HEK293 (cell line): ENCODE measurements around the gene RAB22A.
A peak's percentile ranks its signal among the peaks of the same experiment; 100 is the strongest.

Source experiments
- CTCF ChIA-PET: fragments of 350-600 bp; formaldehyde crosslinking; extraction: SDS; loops from one replicate; lab custom pipeline; 2021; ENCODE audit warnings: antibody characterized with exemption; lab: Yijun Ruan, JAX
- POLR2A ChIA-PET: fragments of 300-600 bp; formaldehyde crosslinking; extraction: SDS; loops from one replicate; lab custom pipeline; 2020; ENCODE audit warnings: antibody characterized with exemption, inconsistent platforms; lab: Yijun Ruan, JAX
- H3K27ac ChIP-seq: fragments of 200-500 bp; sonication (Bioruptor generic); 2 replicates; pipeline ENCODE4 v1.5.1; 2014; ENCODE audit warnings: low read depth, low read length, control low read depth, inconsistent platforms; ENCODE audit errors: extremely low read depth
- H3K36me3 ChIP-seq, 2 experiments: fragments of 200-500 bp in 1 of 2; sonication (Bioruptor generic) in 1 of 2; 1 replicate in 1 of 2; 2 replicates in 1 of 2; pipeline ENCODE4 v1.5.1; 2014 to 2017; ENCODE audit warnings: inconsistent platforms in 2 of 2, low read length in 2 of 2; ENCODE audit not compliant: control insufficient read depth in 2 of 2, insufficient read depth in 1 of 2
- H3K4me1 ChIP-seq: fragments of 200-500 bp; sonication (Bioruptor generic); 2 replicates; pipeline ENCODE4 v1.5.1; 2014; ENCODE audit warnings: mild to moderate bottlenecking, low read length, inconsistent platforms; ENCODE audit not compliant: control insufficient read depth, insufficient read depth
- H3K4me3 ChIP-seq: 2 replicates; pipeline ENCODE4 v1.5.1; 2011; ENCODE audit warnings: low read depth, mild to moderate bottlenecking, control low read depth, low read length, moderate library complexity
- H3K9me3 ChIP-seq: fragments of 200-500 bp; sonication (Bioruptor generic); 2 replicates; pipeline ENCODE4 v1.5.1; 2014; ENCODE audit warnings: low read depth, low read length, inconsistent platforms; ENCODE audit not compliant: control insufficient read depth, insufficient read depth
- BCL11B ChIP-seq: fragments of 450-650 bp; formaldehyde crosslinking; IDR thresholded peaks from 2 replicates; pipeline ENCODE4 v1.5.1; 2016; ENCODE audit warnings: low read depth, missing biosample characterization, missing genetic modification characterization
- KLF10 ChIP-seq: fragments of 450-650 bp; IDR thresholded peaks from 2 replicates; pipeline ENCODE4 v1.5.1; 2018; ENCODE audit warnings: missing biosample characterization, mild to moderate bottlenecking, missing genetic modification characterization
- MEIS1 ChIP-seq: sonication (generic); formaldehyde crosslinking; IDR thresholded peaks from 2 replicates; pipeline ENCODE4 v1.8.1; 2022; ENCODE audit warnings: missing genetic modification reagents, mild to moderate bottlenecking, borderline replicate concordance
- MYNN ChIP-seq: fragments of 450-650 bp; formaldehyde crosslinking; IDR thresholded peaks from 2 replicates; pipeline ENCODE4 v1.5.1; 2016; ENCODE audit warnings: missing biosample characterization, missing genetic modification characterization, borderline replicate concordance
- RBAK ChIP-seq: fragments of 450-650 bp; formaldehyde crosslinking; IDR thresholded peaks from 2 replicates; pipeline ENCODE4 v1.5.1; 2016; ENCODE audit warnings: missing biosample characterization, missing genetic modification characterization
- SCRT2 ChIP-seq: fragments of 450-650 bp; formaldehyde crosslinking; IDR thresholded peaks from 2 replicates; pipeline ENCODE4 v1.5.1; 2016; ENCODE audit warnings: missing biosample characterization, missing genetic modification characterization
- SETDB1 ChIP-seq: IDR thresholded peaks from one replicate; pipeline ENCODE4 v1.6.1; 2017; ENCODE audit warnings: mild to moderate bottlenecking, low read length, moderate library complexity, mixed read lengths; ENCODE audit not compliant: insufficient read length
- ZBTB48 ChIP-seq: fragments of 450-650 bp; formaldehyde crosslinking; IDR thresholded peaks from 2 replicates; pipeline ENCODE4 v1.5.1; 2016; ENCODE audit warnings: missing biosample characterization, missing genetic modification characterization
- ZEB2 ChIP-seq: fragments of 450-650 bp; formaldehyde crosslinking; IDR thresholded peaks from 2 replicates; pipeline ENCODE4 v1.5.1; 2016; ENCODE audit warnings: missing biosample characterization, missing genetic modification characterization
- ZFP3 ChIP-seq: fragments of 450-650 bp; formaldehyde crosslinking; IDR thresholded peaks from 2 replicates; pipeline ENCODE4 v1.5.1; 2016; ENCODE audit warnings: low read depth, missing biosample characterization, missing genetic modification characterization
- ZFP41 ChIP-seq: fragments of 450-650 bp; formaldehyde crosslinking; IDR thresholded peaks from 2 replicates; pipeline ENCODE4 v1.5.1; 2016; ENCODE audit warnings: missing biosample characterization, missing genetic modification characterization, borderline replicate concordance
- ZNF16 ChIP-seq: fragments of 450-650 bp; formaldehyde crosslinking; IDR thresholded peaks from 2 replicates; pipeline ENCODE4 v1.5.1; 2016; ENCODE audit warnings: low read depth, missing biosample characterization, missing genetic modification characterization
- ZNF19 ChIP-seq: fragments of 450-650 bp; formaldehyde crosslinking; IDR thresholded peaks from 2 replicates; pipeline ENCODE4; 2016; ENCODE audit warnings: missing biosample characterization, missing genetic modification characterization, low read depth
- ZNF211 ChIP-seq: fragments of 450-650 bp; formaldehyde crosslinking; IDR thresholded peaks from 2 replicates; pipeline ENCODE4 v1.5.1; 2016; ENCODE audit warnings: low read depth, missing biosample characterization, missing genetic modification characterization
- ZNF391 ChIP-seq: fragments of 450-650 bp; formaldehyde crosslinking; IDR thresholded peaks from 2 replicates; pipeline ENCODE4 v1.5.1; 2016; ENCODE audit warnings: low read depth, missing biosample characterization, missing genetic modification characterization, borderline replicate concordance
- ZNF473 ChIP-seq: fragments of 450-650 bp; formaldehyde crosslinking; IDR thresholded peaks from 2 replicates; pipeline ENCODE4 v1.5.1; 2017; ENCODE audit warnings: missing biosample characterization, missing genetic modification characterization
- ZNF510 ChIP-seq: fragments of 450-650 bp; formaldehyde crosslinking; IDR thresholded peaks from 2 replicates; pipeline ENCODE4 v1.5.1; 2018; ENCODE audit warnings: mild to moderate bottlenecking, missing genetic modification characterization, missing biosample characterization; ENCODE audit not compliant: insufficient replicate concordance
- ZNF561 ChIP-seq: fragments of 450-650 bp; IDR thresholded peaks from 2 replicates; pipeline ENCODE4 v1.5.1; 2018; ENCODE audit warnings: missing biosample characterization, missing genetic modification characterization, borderline replicate concordance
- ZNF585B ChIP-seq: fragments of 450-650 bp; formaldehyde crosslinking; IDR thresholded peaks from 2 replicates; pipeline ENCODE4 v1.5.1; 2016; ENCODE audit warnings: missing biosample characterization, missing genetic modification characterization
- ZNF600 ChIP-seq: fragments of 450-650 bp; formaldehyde crosslinking; IDR thresholded peaks from 2 replicates; pipeline ENCODE4 v1.5.1; 2016; ENCODE audit warnings: missing biosample characterization, missing genetic modification characterization
- ZNF664 ChIP-seq: fragments of 450-650 bp; formaldehyde crosslinking; IDR thresholded peaks from 2 replicates; pipeline ENCODE4 v1.5.1; 2016; ENCODE audit warnings: missing biosample characterization, missing genetic modification characterization
- ZNF670 ChIP-seq: fragments of 450-650 bp; formaldehyde crosslinking; IDR thresholded peaks from 2 replicates; pipeline ENCODE4 v1.5.1; 2016; ENCODE audit warnings: missing biosample characterization, missing genetic modification characterization, low read depth
- ZNF830 ChIP-seq: fragments of 450-650 bp; IDR thresholded peaks from 2 replicates; pipeline ENCODE4 v1.5.0; 2018; ENCODE audit warnings: missing biosample characterization, missing genetic modification characterization, low read depth, mild to moderate bottlenecking, moderate library complexity
- TF ChIP-seq, protein P1 (sequence below): fragments of 450-650 bp; formaldehyde crosslinking; IDR thresholded peaks from 2 replicates; pipeline ENCODE4 v1.5.0; 2017; ENCODE audit warnings: missing biosample characterization, missing genetic modification characterization, borderline replicate concordance
- TF ChIP-seq, protein P2 (sequence below): fragments of 450-650 bp; formaldehyde crosslinking; IDR thresholded peaks from 2 replicates; pipeline ENCODE4 v1.5.1; 2016; ENCODE audit warnings: missing biosample characterization, missing genetic modification characterization

RAB22A gene

DNA sequence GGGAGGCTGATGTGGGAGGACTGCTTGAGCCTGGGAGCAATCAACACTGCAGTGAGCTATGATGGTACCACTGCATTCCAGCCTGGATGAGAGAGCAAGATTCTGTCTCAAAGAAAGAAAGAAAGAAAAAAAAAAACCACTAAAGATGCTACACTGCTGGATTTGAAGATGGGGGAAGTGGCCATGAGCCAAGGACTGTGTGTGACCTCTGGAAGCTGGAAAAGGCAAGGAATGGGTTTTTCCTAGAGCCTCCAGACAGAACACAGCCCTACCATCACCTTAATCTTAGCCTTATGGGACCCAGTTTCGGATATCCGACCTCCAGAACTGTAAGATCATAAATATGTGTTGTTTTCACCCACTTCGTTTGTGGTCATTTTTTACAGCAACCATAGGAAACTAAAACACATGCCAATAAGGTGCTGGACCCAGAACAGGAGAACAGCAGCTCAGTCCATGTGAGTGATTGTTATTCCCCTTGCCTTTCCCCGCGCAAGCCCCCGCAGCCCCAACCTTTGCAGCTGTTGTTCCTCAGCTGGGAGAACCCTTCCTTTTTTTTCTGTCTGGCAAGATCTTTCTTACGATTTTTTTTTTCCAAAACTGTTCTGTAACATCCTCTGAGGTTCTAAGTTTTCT, 68.4 kb downstream of the RAB22A start:
- H3K36me3 ChIP-seq = no peaks in the 10 kb centered on the region
- H3K9me3 ChIP-seq = no peaks in the 10 kb centered on the region
- TF ChIP-seq ZNF391 (tag by site-specific recombination) (no peak), ZNF19 (tag by site-specific recombination) (no peak), SCRT2 (tag by site-specific recombination) (no peak)
- H3K27ac ChIP-seq = no peak overlapping the region
- POLR2A ChIA-PET = interaction anchor here (2.4 kb wide), 1 partner anchor 11 kb away, joined by 9 read pairs; the partner anchor contains the start of gene VAPB
- H3K4me3 ChIP-seq = no peak overlapping the region
- CTCF ChIA-PET = interaction anchor here (0.7 kb wide), 1 partner anchor 1078 kb away, joined by 3 read pairs; no protein-coding TSS in a partner anchor
- H3K4me1 ChIP-seq = no peaks in the 10 kb centered on the region

DNA sequence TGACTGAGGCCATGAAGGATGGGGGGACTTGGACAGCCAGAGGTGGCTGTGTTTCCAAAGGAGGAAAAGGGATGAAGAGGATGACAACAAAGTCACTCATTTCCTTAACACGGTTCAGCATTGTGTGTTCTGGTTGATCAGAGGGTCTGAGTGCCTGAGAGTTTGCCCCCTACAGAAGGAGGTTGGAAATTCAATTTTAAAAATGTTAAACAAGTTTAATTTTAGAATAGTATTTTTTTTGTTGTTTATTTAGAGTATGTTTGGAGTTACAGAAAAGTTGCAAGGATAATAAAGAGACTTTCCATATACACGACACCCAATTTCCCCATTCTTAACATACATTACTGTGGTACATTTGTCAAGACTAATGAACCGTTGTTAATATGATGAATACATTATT, 69.2 kb downstream of the RAB22A start:
- Histone ChIP-seq H3K4me3 (no peak overlapping the region), H3K4me1 (no peaks in the 10 kb centered on the region), H3K9me3 (no peaks in the 10 kb centered on the region), H3K36me3 (no peaks in the 10 kb centered on the region), H3K27ac (no peak overlapping the region)
- TF ChIP-seq BCL11B (tag by site-specific recombination) = no peak
- TF ChIP-seq ZNF670 = no peak
- CTCF ChIA-PET = interaction anchor here (0.6 kb wide), 1 partner anchor 9 kb away, joined by 3 read pairs; no protein-coding TSS in a partner anchor
- POLR2A ChIA-PET = no interaction called here

- Histone ChIP-seq H3K4me3 (no peak overlapping the region), H3K9me3 (no peaks in the 10 kb centered on the region), H3K36me3 (no peaks in the 10 kb centered on the region), H3K27ac (no peak overlapping the region), H3K4me1 (no peaks in the 10 kb centered on the region)
- TF ChIP-seq ZBTB48 (tag by site-specific recombination) (no peak), ZNF561 (tag by site-specific recombination) (no peak), ZNF664 (tag by site-specific recombination) (no peak), SETDB1 (peak; percentile 13)
- POLR2A ChIA-PET = no interaction called here
- CTCF ChIA-PET = no interaction called here
Measured at GRCh38 chr20:58381627-58382026, 72.1 kb downstream of the RAB22A start.

DNA sequence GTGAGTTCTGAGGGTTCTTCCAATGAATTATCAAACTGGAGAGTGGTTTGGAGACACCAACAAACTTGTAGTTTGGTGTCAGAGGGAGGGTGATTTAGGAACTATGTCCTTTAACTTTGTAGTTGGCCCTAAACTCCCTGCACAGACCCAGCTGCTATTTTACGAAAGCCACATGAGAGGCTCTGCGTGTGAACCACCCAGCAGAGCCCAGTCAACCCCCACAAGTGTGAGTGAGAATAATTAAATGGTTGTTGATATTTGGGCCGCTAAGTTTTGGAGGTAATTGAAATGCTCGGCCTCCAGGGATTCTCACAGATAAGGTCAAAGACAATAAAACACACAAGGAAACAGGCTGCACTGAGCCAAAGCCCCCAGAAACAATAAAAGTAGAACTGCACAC, 72.6 kb downstream of the RAB22A start:
- ChIA-PET POLR2A (no interaction called here), CTCF (no interaction called here)
- Histone ChIP-seq H3K9me3 (no peaks in the 10 kb centered on the region), H3K36me3 (no peaks in the 10 kb centered on the region), H3K27ac (no peak overlapping the region), H3K4me3 (no peak overlapping the region), H3K4me1 (no peaks in the 10 kb centered on the region)
- TF ChIP-seq MYNN (tag by site-specific recombination) (no peak), ZNF830 (tag by site-specific recombination) (no peak), ZBTB48 (tag by site-specific recombination) (no peak), ZNF510 (tag by site-specific recombination) (no peak), ZNF19 (tag by site-specific recombination) (no peak), ZNF600 (no peak), ZNF473 (tag by site-specific recombination) (no peak), ZFP3 (tag by site-specific recombination) (no peak), ZNF16 (tag by site-specific recombination) (no peak), ZFP41 (tag by site-specific recombination) (no peak), MEIS1 (no peak), ZEB2 (no peak), ZNF211 (no peak), RBAK (tag by site-specific recombination) (no peak), KLF10 (tag by site-specific recombination) (no peak), ZNF585B (no peak)
- TF ChIP-seq, protein P1, sequence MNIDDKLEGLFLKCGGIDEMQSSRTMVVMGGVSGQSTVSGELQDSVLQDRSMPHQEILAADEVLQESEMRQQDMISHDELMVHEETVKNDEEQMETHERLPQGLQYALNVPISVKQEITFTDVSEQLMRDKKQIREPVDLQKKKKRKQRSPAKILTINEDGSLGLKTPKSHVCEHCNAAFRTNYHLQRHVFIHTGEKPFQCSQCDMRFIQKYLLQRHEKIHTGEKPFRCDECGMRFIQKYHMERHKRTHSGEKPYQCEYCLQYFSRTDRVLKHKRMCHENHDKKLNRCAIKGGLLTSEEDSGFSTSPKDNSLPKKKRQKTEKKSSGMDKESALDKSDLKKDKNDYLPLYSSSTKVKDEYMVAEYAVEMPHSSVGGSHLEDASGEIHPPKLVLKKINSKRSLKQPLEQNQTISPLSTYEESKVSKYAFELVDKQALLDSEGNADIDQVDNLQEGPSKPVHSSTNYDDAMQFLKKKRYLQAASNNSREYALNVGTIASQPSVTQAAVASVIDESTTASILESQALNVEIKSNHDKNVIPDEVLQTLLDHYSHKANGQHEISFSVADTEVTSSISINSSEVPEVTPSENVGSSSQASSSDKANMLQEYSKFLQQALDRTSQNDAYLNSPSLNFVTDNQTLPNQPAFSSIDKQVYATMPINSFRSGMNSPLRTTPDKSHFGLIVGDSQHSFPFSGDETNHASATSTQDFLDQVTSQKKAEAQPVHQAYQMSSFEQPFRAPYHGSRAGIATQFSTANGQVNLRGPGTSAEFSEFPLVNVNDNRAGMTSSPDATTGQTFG (tag by site-specific recombination) = no peak
- TF ChIP-seq, protein P2, sequence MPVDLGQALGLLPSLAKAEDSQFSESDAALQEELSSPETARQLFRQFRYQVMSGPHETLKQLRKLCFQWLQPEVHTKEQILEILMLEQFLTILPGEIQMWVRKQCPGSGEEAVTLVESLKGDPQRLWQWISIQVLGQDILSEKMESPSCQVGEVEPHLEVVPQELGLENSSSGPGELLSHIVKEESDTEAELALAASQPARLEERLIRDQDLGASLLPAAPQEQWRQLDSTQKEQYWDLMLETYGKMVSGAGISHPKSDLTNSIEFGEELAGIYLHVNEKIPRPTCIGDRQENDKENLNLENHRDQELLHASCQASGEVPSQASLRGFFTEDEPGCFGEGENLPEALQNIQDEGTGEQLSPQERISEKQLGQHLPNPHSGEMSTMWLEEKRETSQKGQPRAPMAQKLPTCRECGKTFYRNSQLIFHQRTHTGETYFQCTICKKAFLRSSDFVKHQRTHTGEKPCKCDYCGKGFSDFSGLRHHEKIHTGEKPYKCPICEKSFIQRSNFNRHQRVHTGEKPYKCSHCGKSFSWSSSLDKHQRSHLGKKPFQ (tag by site-specific recombination) = no peak
